Activated naive CD8-positive, alpha-beta T cell treated with anti-CD3 and anti-CD28 coated beads, Interleukin-2, amount 10 ng/mL, durations not matched to agents 7 days and 5 days (primary cell): Measurements from ENCODE around the gene KIF26A. TPM values are rescaled to one million over a fixed set of nuclear protein-coding genes. Genes with fewer than 3 reads are reported as not detected.
"Not testable (repeated sequence)": the region's sequence is repeated elsewhere in the genome, so short reads cannot be mapped to it uniquely, and the experiment has no call there.

Experiments
- ATAC-seq: fragments of 150-1000 bp; cut with Tn5 transposase; one replicate; pipeline ENCODE4 v1.10.0; 2021; ENCODE audit warnings: low read depth, moderate library complexity
- POLR2A ChIA-PET: fragments of 350-600 bp; sonication (Branson Sonifier 250); formaldehyde crosslinking; loops from one replicate; lab custom pipeline; 2021; ENCODE audit warnings: antibody characterized with exemption; lab: Charles Lee
- DNase-seq: peaks from one replicate; pipeline ENCODE4 v3.0.0; 2021
- H3K27ac Mint-ChIP-seq: one replicate; pipeline ENCODE4 v1.8.0; 2022; ENCODE audit warnings: mild to moderate bottlenecking, mixed read lengths
- H3K27me3 Mint-ChIP-seq: one replicate; pipeline ENCODE4 v1.8.0; 2022; ENCODE audit warnings: mild to moderate bottlenecking, moderate library complexity, mixed read lengths
- H3K36me3 Mint-ChIP-seq: one replicate; pipeline ENCODE4 v1.8.0; 2021; ENCODE audit warnings: mild to moderate bottlenecking, mixed read lengths
- H3K4me1 Mint-ChIP-seq: one replicate; pipeline ENCODE4 v1.8.0; 2021; ENCODE audit warnings: mixed read lengths
- H3K4me3 Mint-ChIP-seq: one replicate; pipeline ENCODE4 v1.8.0; 2022; ENCODE audit warnings: mild to moderate bottlenecking, moderate library complexity, mixed read lengths
- H3K9me3 Mint-ChIP-seq: one replicate; pipeline ENCODE4 v1.8.0; 2021; ENCODE audit warnings: mixed read lengths
- total RNA-seq, 2 experiments: library from RNA; stranded (reverse); gene quantifications; one replicate each; pipeline ENCODE4 v1.2.3, GENCODE V29; 2021

Gene KIF26A
- total RNA-seq, 2 experiments from 2014 or later, result 0.17 to 0.26 TPM

DNA sequence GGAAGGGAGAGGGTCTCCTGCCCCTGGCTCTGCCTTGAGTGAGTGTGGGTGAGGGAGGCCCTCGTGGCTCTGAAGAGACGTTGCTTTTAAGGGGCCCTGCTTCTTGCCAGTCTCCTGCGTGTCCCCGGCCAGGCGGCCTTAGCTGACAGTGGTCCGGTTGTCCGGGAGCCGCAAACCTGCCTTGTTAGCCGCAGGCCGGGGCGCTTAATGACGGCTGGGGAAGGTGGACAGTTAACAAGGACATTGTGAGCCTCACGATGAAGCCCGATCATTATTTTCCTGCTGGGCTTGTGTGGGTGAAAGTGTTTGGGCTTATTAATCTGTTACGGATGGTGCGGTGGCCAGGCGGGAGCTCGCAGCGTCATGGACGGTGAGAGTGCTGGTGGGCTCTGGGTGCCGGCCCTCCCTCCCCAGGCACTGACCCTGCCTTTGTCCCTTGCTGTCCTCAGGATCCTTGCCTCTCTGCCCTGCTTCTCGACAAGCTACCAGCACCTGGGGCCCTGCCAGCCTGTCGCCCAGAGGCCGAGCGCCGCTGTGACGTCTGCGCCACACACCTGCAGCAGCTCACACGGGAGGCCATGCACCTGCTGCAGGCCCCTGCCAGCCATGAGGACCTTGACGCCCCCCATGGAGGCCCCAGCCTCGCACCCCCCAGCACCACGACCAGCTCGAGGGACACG lies 13.3 kb downstream of the KIF26A start:
- POLR2A ChIA-PET, result no interaction called here
- no peak for ATAC-seq
- H3K4me1 Mint-ChIP-seq, result no peaks in the 10 kb centered on the region
- H3K36me3 Mint-ChIP-seq, result no peaks in the 10 kb centered on the region
- DNase-seq, result no peak
- no peaks in the 10 kb centered on the region for H3K27me3 Mint-ChIP-seq
- H3K9me3 Mint-ChIP-seq, result no peaks in the 10 kb centered on the region
- H3K27ac Mint-ChIP-seq, result no peak overlapping the region
- H3K4me3 Mint-ChIP-seq, result no peak overlapping the region

DNA sequence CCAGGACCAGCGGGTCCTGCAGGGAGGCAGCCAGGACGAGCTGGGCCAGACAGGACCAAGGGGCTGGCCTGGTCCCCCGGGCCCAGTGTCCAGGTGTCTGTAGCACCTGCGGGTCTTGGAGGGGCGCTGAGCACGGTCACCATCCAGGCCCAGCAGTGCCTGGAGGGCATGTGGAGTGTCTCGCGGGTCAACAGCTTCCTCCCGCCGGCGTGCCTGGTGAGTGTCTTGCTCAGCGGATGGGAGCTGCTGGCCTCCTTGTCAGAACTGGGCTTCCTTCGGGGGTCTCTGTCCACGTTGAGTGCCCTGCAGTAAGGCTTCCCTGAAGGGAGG lies 13.8 kb downstream of the KIF26A start:
- no peaks in the 10 kb centered on the region for H3K27me3 Mint-ChIP-seq

DNA sequence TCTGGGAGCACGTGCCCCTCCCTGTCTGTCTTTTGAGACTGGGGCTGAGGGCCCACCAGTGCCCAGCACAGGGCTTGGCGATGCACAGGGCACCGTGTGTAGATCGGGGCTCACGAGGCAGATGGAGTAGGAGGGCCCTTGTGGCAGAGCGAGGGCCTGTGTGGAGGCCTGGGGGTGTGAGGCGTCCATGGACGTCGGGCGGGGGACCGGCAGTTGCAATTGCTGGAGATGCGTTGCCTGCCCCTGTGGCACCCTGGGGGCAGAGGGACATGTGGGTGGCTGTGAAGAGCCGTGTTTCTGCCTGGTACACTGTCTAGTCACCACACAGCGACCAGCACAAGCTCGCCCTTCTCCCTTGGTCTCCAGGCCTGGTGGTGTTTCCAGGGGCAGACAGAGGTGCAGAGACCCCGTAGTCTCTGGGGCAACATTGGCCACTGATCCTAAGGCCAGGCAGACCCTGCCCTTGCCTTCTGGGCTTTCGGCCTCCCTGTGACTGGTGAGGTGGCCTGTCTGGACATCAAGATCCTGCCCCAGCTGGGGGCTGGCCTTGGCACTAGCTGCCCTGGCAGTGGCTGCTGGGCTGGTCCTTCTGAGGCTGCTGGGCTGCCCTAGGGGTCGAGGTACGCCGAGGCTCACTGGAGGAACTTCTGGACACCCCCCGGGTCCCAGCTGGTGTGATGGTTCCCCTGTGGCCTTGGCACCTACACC lies 14.5 kb downstream of the KIF26A start:
- Mint-ChIP-seq H3K4me3 (no peak overlapping the region), H3K9me3 (no peaks in the 10 kb centered on the region), H3K36me3 (no peaks in the 10 kb centered on the region), H3K27me3 (no peaks in the 10 kb centered on the region), H3K27ac (no peak overlapping the region), H3K4me1 (no peaks in the 10 kb centered on the region)
- POLR2A ChIA-PET, result no interaction called here
- ATAC-seq, result no peak
- DNase-seq, result no peak

More for the DNA sequence above, 13.8 kb downstream of the KIF26A start:
- DNase-seq, result no peak
- POLR2A ChIA-PET, result no interaction called here
- no peak for ATAC-seq
- H3K4me1 Mint-ChIP-seq, result no peaks in the 10 kb centered on the region
- H3K9me3 Mint-ChIP-seq, result no peaks in the 10 kb centered on the region
- H3K4me3 Mint-ChIP-seq, result no peak overlapping the region
- no peak overlapping the region for H3K27ac Mint-ChIP-seq
- no peaks in the 10 kb centered on the region for H3K36me3 Mint-ChIP-seq

DNA sequence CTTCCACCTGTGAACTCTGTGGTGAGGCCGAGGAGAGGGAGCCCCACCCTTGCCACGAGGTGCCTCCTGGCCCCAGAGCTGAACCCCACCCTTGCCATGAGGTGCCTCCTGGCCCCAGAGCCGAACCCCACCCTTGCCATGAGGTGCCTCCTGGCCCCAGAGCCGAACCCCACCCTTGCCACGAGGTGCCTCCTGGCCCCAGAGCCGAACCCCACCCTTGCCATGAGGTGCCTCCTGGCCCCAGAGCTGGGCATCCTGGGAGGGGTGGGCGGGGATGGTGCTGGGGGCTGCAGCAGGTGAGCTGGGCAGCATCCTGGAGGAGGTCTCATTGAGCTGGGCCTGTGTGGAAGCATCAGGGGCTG lies 15.0 kb downstream of the KIF26A start:
- H3K36me3 Mint-ChIP-seq, H3K27ac Mint-ChIP-seq, H3K4me1 Mint-ChIP-seq, H3K9me3 Mint-ChIP-seq, DNase-seq, H3K4me3 Mint-ChIP-seq, ATAC-seq, POLR2A ChIA-PET, H3K27me3 Mint-ChIP-seq: not testable (repeated sequence)

DNA sequence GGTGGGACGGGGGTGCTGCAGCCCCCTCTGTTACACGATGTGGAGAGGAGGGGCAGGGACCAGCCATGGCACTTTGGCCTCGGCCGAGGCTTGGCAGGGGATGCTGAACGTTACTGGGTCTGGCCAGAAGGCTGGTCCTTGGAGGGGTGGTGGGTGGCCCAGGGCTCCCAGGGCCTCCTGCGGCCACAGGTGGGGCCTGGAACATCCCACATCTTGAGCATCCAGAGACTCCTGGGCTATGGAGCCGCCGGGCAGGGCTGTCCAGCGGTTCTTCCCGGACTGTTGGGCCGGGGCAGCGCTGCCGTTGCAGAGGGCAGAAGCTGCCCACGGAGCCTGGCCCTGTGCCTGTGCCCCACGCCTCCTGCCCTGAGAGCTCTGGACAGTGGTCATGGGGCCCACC lies 15.9 kb downstream of the KIF26A start:
- no peaks in the 10 kb centered on the region for H3K27me3 Mint-ChIP-seq
- no peak overlapping the region for H3K27ac Mint-ChIP-seq
- POLR2A ChIA-PET, result no interaction called here
- ATAC-seq, result no peak
- no peak overlapping the region for H3K4me3 Mint-ChIP-seq
- no peaks in the 10 kb centered on the region for H3K36me3 Mint-ChIP-seq
- no peak for DNase-seq
- H3K9me3 Mint-ChIP-seq, result no peaks in the 10 kb centered on the region
- no peaks in the 10 kb centered on the region for H3K4me1 Mint-ChIP-seq

DNA sequence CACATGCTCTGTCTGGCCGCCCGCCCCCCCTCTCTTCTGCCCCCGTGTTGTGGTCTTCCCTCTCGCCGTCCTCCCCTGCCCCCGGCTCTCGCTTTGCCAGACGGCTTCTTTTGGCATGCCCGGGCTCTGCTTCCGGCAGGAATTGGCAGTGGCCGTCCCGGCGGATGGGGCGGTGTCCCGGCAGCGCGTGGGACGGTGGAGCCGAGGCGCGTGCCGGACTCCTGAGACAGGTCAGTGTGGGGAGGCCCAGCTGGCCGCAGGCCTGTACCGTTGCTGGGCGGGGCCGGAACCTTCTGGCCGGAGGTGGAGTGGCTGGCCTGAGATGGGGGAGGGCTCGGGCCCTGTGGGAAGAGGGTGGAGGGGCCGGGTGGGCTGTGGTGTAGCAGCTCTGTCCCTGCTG lies 17.1 kb downstream of the KIF26A start:
- H3K4me3 Mint-ChIP-seq, result no peak overlapping the region
- no peak overlapping the region for H3K27ac Mint-ChIP-seq
- H3K27me3 Mint-ChIP-seq, result no peaks in the 10 kb centered on the region
- no peaks in the 10 kb centered on the region for H3K4me1 Mint-ChIP-seq
- H3K9me3 Mint-ChIP-seq, result no peaks in the 10 kb centered on the region
- no peak for DNase-seq
- POLR2A ChIA-PET, result no interaction called here
- no peaks in the 10 kb centered on the region for H3K36me3 Mint-ChIP-seq
- ATAC-seq, result no peak

DNA sequence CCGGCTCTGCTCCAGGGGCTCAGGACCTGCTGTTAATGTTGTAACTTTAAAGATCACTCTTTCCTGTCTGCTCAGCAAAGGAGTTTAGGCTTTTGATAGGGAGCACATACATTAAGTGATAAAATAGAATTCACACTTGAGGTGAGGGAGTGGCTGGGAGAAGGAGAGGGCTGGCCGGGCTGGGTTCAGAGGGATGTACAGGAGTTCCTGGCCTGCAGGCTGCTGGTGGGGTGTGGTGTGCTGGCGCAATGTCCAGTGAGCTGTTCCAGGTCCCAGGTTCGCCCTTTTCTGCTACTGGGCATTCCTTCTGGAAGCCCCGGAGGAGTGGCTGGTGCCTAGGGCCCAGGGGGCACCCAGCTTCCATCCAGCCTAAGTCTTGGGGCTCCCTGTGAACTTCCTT lies 17.8 kb downstream of the KIF26A start:
- H3K27ac Mint-ChIP-seq, result no peak overlapping the region
- POLR2A ChIA-PET, result no interaction called here
- no peaks in the 10 kb centered on the region for H3K36me3 Mint-ChIP-seq
- H3K4me1 Mint-ChIP-seq, result no peaks in the 10 kb centered on the region
- H3K9me3 Mint-ChIP-seq, result no peaks in the 10 kb centered on the region
- no peak for DNase-seq
- no peak for ATAC-seq
- H3K27me3 Mint-ChIP-seq, result no peaks in the 10 kb centered on the region
- H3K4me3 Mint-ChIP-seq, result no peak overlapping the region

DNA sequence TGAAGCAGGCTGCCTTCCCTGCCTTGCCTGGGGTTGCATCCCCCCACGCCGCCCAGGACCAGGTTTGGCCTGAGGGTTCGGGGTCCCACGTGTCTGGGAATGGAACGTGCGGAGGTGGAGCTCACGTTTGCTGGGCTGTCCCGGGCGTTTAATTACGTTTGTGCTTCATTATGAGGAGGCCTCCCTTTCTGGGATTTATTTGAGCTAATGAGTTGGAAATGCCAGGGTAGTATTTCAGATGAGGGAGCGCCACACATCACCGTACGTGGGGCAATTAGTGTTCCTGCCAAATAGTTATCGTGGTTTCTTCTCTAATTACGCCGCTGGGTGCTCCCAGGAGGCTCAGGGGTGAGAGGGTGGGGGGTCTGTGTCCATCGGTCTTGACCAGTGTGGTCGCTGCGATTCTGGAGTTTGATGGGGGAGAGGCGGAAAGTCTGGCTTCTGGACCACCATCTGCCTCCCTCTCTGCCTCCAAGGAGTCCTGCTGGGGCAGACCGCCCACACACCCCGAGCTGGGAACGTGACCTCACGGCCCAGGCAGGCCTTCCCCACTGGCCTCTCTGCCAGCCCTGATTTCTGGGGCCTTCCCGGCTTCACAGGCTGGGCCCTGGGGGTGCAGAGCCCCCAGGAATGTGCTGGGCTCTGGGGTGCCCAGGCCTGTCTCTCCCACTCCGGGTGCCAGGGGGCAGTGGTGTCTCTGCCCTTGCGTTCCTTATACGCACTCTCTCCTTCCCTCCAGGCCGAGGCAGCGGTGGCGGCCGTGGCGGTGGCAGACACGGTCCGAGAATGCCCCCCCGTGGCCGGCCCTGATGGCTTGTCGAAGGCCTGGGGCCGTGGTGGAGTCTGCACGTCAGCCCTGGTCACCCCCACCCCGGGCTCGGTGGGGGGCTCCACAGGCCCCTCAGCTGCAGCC lies 18.9 kb downstream of the KIF26A start:
- POLR2A ChIA-PET, result no interaction called here
- Mint-ChIP-seq H3K9me3 (no peaks in the 10 kb centered on the region), H3K4me1 (no peaks in the 10 kb centered on the region), H3K27me3 (no peaks in the 10 kb centered on the region), H3K36me3 (no peaks in the 10 kb centered on the region), H3K4me3 (no peak overlapping the region), H3K27ac (no peak overlapping the region)
- DNase-seq, result no peak
- no peak for ATAC-seq

DNA sequence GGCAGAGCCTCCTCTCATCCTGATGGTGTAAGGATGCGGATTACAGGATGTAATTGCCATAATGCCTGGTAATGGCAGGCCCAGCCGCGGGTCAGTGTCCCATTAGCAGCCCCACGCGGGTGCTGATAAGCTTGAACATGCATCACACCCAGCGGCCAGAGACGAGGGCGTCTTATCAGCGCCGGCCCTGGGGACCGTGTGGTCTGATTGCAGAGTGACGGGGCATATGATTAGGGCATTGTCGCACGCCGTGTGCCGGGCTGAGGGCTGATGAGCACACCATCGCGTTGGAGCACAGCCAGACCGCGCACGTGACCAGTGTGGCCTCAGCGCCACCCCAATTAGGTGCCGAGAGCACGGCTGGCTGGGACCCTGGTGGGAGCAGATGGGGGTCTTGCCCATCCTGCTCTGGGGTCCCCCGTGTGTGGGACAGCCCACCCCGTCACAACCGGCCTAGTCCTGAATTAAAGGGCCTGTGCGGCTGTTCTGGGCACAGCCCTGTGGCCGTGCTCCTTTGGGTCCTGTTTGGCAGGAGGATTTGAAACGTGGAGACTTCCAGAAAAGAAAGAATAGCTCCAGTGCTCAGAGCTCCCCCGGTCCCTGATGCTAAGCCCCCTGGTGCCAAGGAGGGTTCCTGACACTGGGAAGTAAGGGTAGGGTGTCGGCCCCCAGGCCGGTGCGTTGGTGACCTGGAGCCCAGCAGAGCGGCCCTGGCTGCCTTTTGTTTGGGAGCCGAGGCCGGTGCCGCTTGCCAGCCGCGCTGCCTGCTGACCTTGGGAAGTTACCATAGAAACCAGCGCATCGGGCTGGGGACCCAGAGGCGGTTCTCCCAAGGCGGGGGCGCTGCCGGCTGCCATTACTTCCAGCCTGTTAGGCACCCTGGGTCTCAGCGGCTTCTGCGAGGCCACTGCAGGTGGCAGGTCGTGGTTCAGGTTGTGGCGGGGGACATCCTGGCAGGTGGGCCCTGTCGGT lies 20.7 kb downstream of the KIF26A start:
- no peaks in the 10 kb centered on the region for H3K9me3 Mint-ChIP-seq

DNA sequence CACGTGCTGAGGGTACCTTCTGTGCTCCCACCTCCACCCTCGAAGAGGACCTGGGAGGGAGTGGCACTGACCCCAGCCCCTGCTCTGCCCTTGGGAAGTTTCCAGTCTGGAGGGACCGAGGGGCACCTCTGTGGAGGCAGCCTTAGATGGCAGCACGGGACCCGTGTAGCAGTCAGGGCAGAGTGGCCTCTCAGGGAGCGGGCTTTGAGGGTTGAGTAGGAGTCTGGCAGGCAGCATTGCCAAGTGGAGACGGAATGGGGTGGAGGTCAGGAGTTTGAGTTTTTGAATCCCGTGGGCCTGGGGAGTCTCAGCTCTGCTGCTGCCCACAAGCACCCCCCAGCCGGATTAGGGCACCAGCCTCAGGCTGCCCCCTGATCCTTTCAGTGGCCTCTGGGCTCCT lies 21.6 kb downstream of the KIF26A start:
- Mint-ChIP-seq H3K27ac (no peak overlapping the region), H3K27me3 (no peaks in the 10 kb centered on the region), H3K36me3 (no peaks in the 10 kb centered on the region), H3K4me3 (no peak overlapping the region), H3K4me1 (no peaks in the 10 kb centered on the region), H3K9me3 (no peaks in the 10 kb centered on the region)
- ATAC-seq, result no peak
- DNase-seq, result no peak
- POLR2A ChIA-PET, result no interaction called here

More for the DNA sequence above, 20.7 kb downstream of the KIF26A start:
- H3K4me1 Mint-ChIP-seq, result no peaks in the 10 kb centered on the region
- ATAC-seq (no peak), DNase-seq (no peak)
- POLR2A ChIA-PET, result no interaction called here
- H3K27me3 Mint-ChIP-seq, result no peaks in the 10 kb centered on the region
- no peak overlapping the region for H3K4me3 Mint-ChIP-seq
- H3K27ac Mint-ChIP-seq, result no peak overlapping the region
- no peaks in the 10 kb centered on the region for H3K36me3 Mint-ChIP-seq

DNA sequence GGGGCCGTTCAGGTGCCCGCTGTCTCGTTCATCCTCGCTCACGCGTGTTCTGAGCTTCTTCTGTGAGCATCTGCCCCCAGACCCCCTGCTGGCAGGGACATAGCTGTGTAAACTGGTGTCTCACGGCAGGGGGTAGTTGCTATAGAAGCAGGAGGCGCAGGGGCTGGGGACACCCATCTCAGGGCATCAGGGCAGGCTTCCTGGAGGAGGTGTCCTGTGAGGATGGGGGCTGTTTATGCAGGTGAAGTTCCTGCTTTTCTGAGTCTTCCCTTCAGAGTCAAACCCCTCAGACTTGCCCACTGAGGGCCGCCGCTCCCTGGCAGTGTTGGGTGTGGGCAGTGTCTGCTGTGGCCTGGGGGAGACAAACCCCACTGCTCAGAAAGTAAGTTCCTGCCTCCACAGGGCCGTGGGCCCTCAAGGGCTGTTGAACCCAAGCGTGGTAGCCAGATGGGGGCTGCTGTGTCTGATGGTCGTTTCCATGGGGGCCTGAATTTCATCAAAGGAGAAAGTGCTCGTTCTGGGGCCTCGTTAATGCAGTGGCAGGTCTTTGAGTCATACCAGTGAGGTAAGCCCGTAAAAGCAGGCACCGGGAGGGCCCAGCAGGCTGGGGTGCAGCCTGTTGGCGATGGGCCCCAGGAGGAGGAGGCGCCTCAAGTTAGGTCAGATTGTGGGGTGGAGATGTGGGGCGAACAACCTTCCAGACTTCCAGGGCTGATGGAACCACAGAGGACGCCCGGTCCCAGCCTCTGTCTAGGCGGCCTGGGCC lies 23.4 kb downstream of the KIF26A start:
- no peak overlapping the region for H3K27ac Mint-ChIP-seq
- no peak overlapping the region for H3K4me3 Mint-ChIP-seq
- DNase-seq (no peak), ATAC-seq (no peak)
- no peaks in the 10 kb centered on the region for H3K36me3 Mint-ChIP-seq
- no peaks in the 10 kb centered on the region for H3K27me3 Mint-ChIP-seq
- POLR2A ChIA-PET, result no interaction called here
- H3K4me1 Mint-ChIP-seq, result no peaks in the 10 kb centered on the region
- no peaks in the 10 kb centered on the region for H3K9me3 Mint-ChIP-seq

DNA sequence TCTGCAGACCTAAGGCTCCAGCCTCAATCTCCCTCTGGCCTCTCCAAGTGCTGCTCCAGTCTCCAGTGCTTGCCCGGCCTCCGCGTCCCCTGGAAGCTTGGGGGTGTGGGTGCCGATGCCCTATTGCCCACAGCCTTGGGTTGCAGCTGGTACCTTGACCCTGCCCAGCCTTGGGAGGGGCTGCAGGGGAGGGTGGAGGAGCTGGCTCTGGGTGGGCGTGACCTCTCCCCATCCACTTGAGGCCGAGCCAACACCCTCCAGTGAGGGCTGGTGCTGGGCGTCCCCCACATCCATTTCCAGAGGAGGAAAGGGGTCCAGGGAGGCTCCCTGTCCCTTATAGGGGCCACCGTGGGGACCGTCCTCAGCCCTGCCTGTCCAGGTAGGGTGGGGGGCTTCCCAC lies 24.1 kb downstream of the KIF26A start:
- Mint-ChIP-seq H3K4me1 (no peaks in the 10 kb centered on the region), H3K27ac (no peak overlapping the region), H3K9me3 (no peaks in the 10 kb centered on the region), H3K27me3 (no peaks in the 10 kb centered on the region), H3K4me3 (no peak overlapping the region), H3K36me3 (no peaks in the 10 kb centered on the region)
- POLR2A ChIA-PET, result no interaction called here
- ATAC-seq (no peak), DNase-seq (no peak)
